ENCODE results near the gene TRMT2A.
"Not testable (repeated sequence)": the region's sequence is repeated elsewhere in the genome, so short reads cannot be mapped to it uniquely, and the experiment has no call there.

TRMT2A gene

GRCh38 chr22:20116951-20117632, at the start of gene TRMT2A:
TRMT2A (minus strand) TSS chr22:20117226; CDS start chr22:20116906, 320 bp downstream.
- peak; percentile 95 for DNase-seq (ENCODE audit: low read depth)

GRCh38 chr22:20166703-20167102, 49.7 kb upstream of the TRMT2A start:
- DNase-seq (ENCODE audit: low read depth), result no peak

GRCh38 chr22:20165913-20166312, 48.9 kb upstream of the TRMT2A start:
- DNase-seq (ENCODE audit: low read depth), result no peak

- DNase-seq (ENCODE audit: low read depth), result no peak
Measured at GRCh38 chr22:20165421-20165820, 48.4 kb upstream of the TRMT2A start.

- no peak for DNase-seq (ENCODE audit: low read depth)
Measured at GRCh38 chr22:20164863-20165262, 47.8 kb upstream of the TRMT2A start.

- no peak for DNase-seq (ENCODE audit: low read depth)
Measured at GRCh38 chr22:20160041-20160440, 43.0 kb upstream of the TRMT2A start.

- DNase-seq (ENCODE audit: low read depth), result not testable (repeated sequence)
Measured at GRCh38 chr22:20159531-20159930, 42.5 kb upstream of the TRMT2A start.

GRCh38 chr22:20159076-20159475, 42.0 kb upstream of the TRMT2A start:
- no peak for DNase-seq (ENCODE audit: low read depth)

GRCh38 chr22:20158391-20159036, 41.5 kb upstream of the TRMT2A start:
- no peak for DNase-seq (ENCODE audit: low read depth)

GRCh38 chr22:20157430-20158183, 40.6 kb upstream of the TRMT2A start:
- DNase-seq (ENCODE audit: low read depth), result no peak

- DNase-seq (ENCODE audit: low read depth), result peak; percentile 63
Measured at GRCh38 chr22:20156611-20157429, 39.8 kb upstream of the TRMT2A start.

GRCh38 chr22:20156042-20156389, 39.0 kb upstream of the TRMT2A start:
- DNase-seq (ENCODE audit: low read depth), result no peak

GRCh38 chr22:20155330-20156041, 38.5 kb upstream of the TRMT2A start:
- DNase-seq (ENCODE audit: low read depth), result peak; percentile 54

GRCh38 chr22:20154602-20155187, 37.7 kb upstream of the TRMT2A start:
- DNase-seq (ENCODE audit: low read depth), result no peak

- no peak for DNase-seq (ENCODE audit: low read depth)
Measured at GRCh38 chr22:20153945-20154344, 36.9 kb upstream of the TRMT2A start.

GRCh38 chr22:20152464-20152890, 35.5 kb upstream of the TRMT2A start:
- DNase-seq (ENCODE audit: low read depth), result no peak

GRCh38 chr22:20151276-20151588, 34.2 kb upstream of the TRMT2A start:
- DNase-seq (ENCODE audit: low read depth), result no peak

GRCh38 chr22:20150381-20151275, 33.6 kb upstream of the TRMT2A start, which contains the start of gene CCDC188:
CCDC188 (minus strand) TSS chr22:20151055; CDS start chr22:20150986, 69 bp downstream.
- DNase-seq (ENCODE audit: low read depth), result no peak

- DNase-seq (ENCODE audit: low read depth), result no peak
Measured at GRCh38 chr22:20149257-20150250, 32.5 kb upstream of the TRMT2A start.

Data from fibroblast of the conjunctiva (primary cell).